Heart right ventricle (tissue), 16 donors: ENCODE results near the gene MEF2D. TPM values are rescaled to one million over a fixed set of nuclear protein-coding genes. Genes with fewer than 3 reads are reported as not detected.

ENCODE experiments used
- ATAC-seq, 8 donors: fragments of 200-7000 bp; cut with Tn5 transposase; one replicate each; pipeline ENCODE4 v1.9.1; 2020; ENCODE audit warnings: mild to moderate bottlenecking in 8 of 8, moderate library complexity in 8 of 8, moderate number of reproducible peaks in 1 of 8
- DNase-seq, 2 donors: peaks; one replicate each; pipeline ENCODE4 v3.0.0-alpha.2; 2020
- H3K27ac ChIP-seq, 10 donors: fragments of 200-600 bp; sonication (generic) in 2 of 10; one replicate each; pipeline versions ENCODE4 v1.5.0 to v1.8.0; 2020 to 2022; ENCODE audit warnings: mild to moderate bottlenecking in 3 of 10
- H3K27me3 ChIP-seq, 7 donors: fragments of 200-600 bp; one replicate each; pipeline ENCODE4 v1.8.0; 2021 to 2022; ENCODE audit warnings: mild to moderate bottlenecking in 2 of 7
- H3K36me3 ChIP-seq, 9 donors: fragments of 200-600 bp; sonication (generic) in 1 of 9; one replicate each; pipeline versions ENCODE4 v1.5.0 to v1.8.0; 2020 to 2022; ENCODE audit warnings: mild to moderate bottlenecking in 2 of 9
- H3K4me1 ChIP-seq, 9 donors: fragments of 200-600 bp; sonication (generic) in 1 of 9; one replicate each; pipeline versions ENCODE4 v1.5.0 to v1.8.0; 2020 to 2022; ENCODE audit warnings: mild to moderate bottlenecking in 4 of 9
- H3K4me3 ChIP-seq, 10 donors: fragments of 200-600 bp; sonication (generic) in 2 of 10; one replicate each; pipeline versions ENCODE4 v1.5.0 to v1.8.0; 2020 to 2022; ENCODE audit warnings: mild to moderate bottlenecking in 7 of 10, moderate library complexity in 2 of 10
- H3K9me3 ChIP-seq, 11 donors: fragments of 200-600 bp in 10 of 11; sonication (generic) in 2 of 11; one replicate each; pipeline versions ENCODE4 v1.5.0 to v1.8.0; 2013 to 2022; ENCODE audit warnings: mild to moderate bottlenecking in 2 of 11, control low read depth in 1 of 11, moderate library complexity in 1 of 11
- CTCF ChIP-seq, 9 donors: fragments of 200-600 bp; sonication (generic) in 2 of 9; IDR thresholded peaks; one replicate each; pipeline versions ENCODE4 v1.5.0 to v1.8.0; 2021 to 2022; ENCODE audit warnings: antibody characterized with exemption in 9 of 9, mild to moderate bottlenecking in 5 of 9, moderate library complexity in 1 of 9
- WGBS, 2 donors: extraction: QIAGEN DNeasy Blood & Tissue Kit; methylation state at CpG; one replicate each; pipeline ENCODE4 v1.1.7; 2013; ENCODE audit warnings: inconsistent platforms in 1 of 2; 5-methylcytosine and 5-hydroxymethylcytosine counted together
- intact Hi-C, 10 donors: fragments of 100-400 bp; cut with DNase I; formaldehyde crosslinking; loops; one replicate each; pipeline versions ENCODE4 v1.11.1 to v1.14.2; 2022
- polyA plus RNA-seq, 2 donors: library from polyadenylated mRNA; stranded (reverse); fragments of 200-250 nt; gene quantifications; one replicate each; pipeline ENCODE4 v1.2.3, GENCODE V29; 2013
- total RNA-seq, 10 donors: library from RNA; stranded (reverse); fragmentation: NEBNext Ultra II Directional in 3 of 10; extraction: Animal tissue kit (Norgen Biotek cat#: 25700) in 3 of 10; gene quantifications; one replicate each; pipeline versions ENCODE4 v1.2.1 to v1.2.4, GENCODE V29; 2021 to 2023
- donor health status: Arrhythmogenic right ventricular cardiomyopathy.
- donor health status: ischemic (EF 13 %, LVEDD 7.1; RV severe dilation, severe dysfunction).
- donor health status: healthy with polysubstance abuse.
- donor health status: DM: no; HTN: yes; CAD: no.
- donor health status: DM: no; HTN: no; CAD: no.
- donor health status: ischemic (EF 25% LVEDD 6.9; RV normal size, moderate dysfunction).
- donor health status: ischemic (EF 25% LVEDD 5.7; RV mildly dilated, moderate dysfunction).
- donor health status: healthy.
- donor health status: DM: yes; HTN: yes; CAD: no.
- donor health status: Ischemic cardiomyopathy.
- donor health status: ischemic (EF 35%, LVEDD 5.7; RV mildly dilated, moderate dysfunction).
- donor health status: nonischemic (EF 11% LVEDD 7.7; RV severe dilation, severe dysfunction).
- donor health status: DM: yes; HTN: yes; CAD: no.
- donor health status: PGD.
- donor health status: ischemic (EF 29% LVEDD 5.4; RV normal size, mild dysfunction).
- donor health status: nonischemic (EF 23%, LVEDD 6.1; RV moderate dilation, normal function).

MEF2D gene
- total and polyA plus RNA-seq, 12 donors: 31.6 to 127 (median 94.9) TPM

GRCh38 chr1:156502894-156503697, 2.5 kb upstream of the MEF2D start:
- DNase-seq: peak; percentile 67 to 93
- Histone ChIP-seq H3K4me3 (peak overlapping the region in 8 of 10 donors; percentile 8 to 100 (median 38)), H3K27ac (peak overlapping the region; percentile 97 to 100 (median 100)), H3K4me1 (peaks cover 23 to 76% (median 60%) of the 10 kb centered on the region in 9 donors), H3K36me3 (no peaks in the 10 kb centered on the region), H3K27me3 (no peaks in the 10 kb centered on the region), H3K9me3 (no peaks in the 10 kb centered on the region)
- ATAC-seq: peak; percentile 7 to 54 (median 40)
- 8 to 9% methylated on average over 12 of the region's 12 CpGs for WGBS, 2 donors
- no peak for TF ChIP-seq CTCF (IDR thresholded peaks at IDR 0.05)
- intact Hi-C loops: loop anchor here in 4 of 10 donors (5.0 to 10.0 kb wide), 6 partner anchors 41 to 389 kb away; partner anchors contain the start of genes GPATCH4 (in 1 of the 4), MRPL24 (in 1 of the 4), NAXE (in 1 of the 4) and PEAR1 (in 1 of the 4)

GRCh38 chr1:156502391-156502893, 1.9 kb upstream of the MEF2D start:
- Histone ChIP-seq H3K27ac (peak overlapping the region; percentile 97 to 100 (median 100)), H3K36me3 (no peaks in the 10 kb centered on the region), H3K27me3 (no peaks in the 10 kb centered on the region), H3K9me3 (no peaks in the 10 kb centered on the region), H3K4me3 (peak overlapping the region in 6 of 10 donors; percentile 34 to 100 (median 43)), H3K4me1 (peaks cover 29 to 76% (median 63%) of the 10 kb centered on the region in 9 donors)
- ATAC-seq (no peak), DNase-seq (no peak)
- peak in 3 of 9 donors; percentile 17 to 25 (median 17) for TF ChIP-seq CTCF (IDR thresholded peaks at IDR 0.05)
- intact Hi-C loops: loop anchor here in 4 of 10 donors (5.0 to 10.0 kb wide), 6 partner anchors 40 to 390 kb away; partner anchors contain the start of genes GPATCH4 (in 1 of the 4), MRPL24 (in 1 of the 4), NAXE (in 1 of the 4) and PEAR1 (in 1 of the 4)
- 3 to 6% methylated on average over 1 of the region's 1 CpG for WGBS, 2 donors

- Histone ChIP-seq H3K9me3 (no peaks in the 10 kb centered on the region), H3K36me3 (no peaks in the 10 kb centered on the region), H3K27me3 (no peaks in the 10 kb centered on the region), H3K4me3 (peak overlapping the region; percentile 71 to 100 (median 94)), H3K4me1 (peaks cover 44 to 76% (median 72%) of the 10 kb centered on the region in 9 donors), H3K27ac (peak overlapping the region; percentile 97 to 100 (median 100))
- 0% methylated on average over 40 to 52 of the region's 57 CpGs for WGBS, 2 donors
- ATAC-seq (peak; percentile 65 to 90 (median 80)), DNase-seq (peak; percentile 95 to 96)
- intact Hi-C loops: loop anchor here in 6 of 10 donors (1.0 to 10.0 kb wide), 8 partner anchors 39 to 391 kb away; partner anchors contain the start of genes GPATCH4 (in 1 of the 6), MRPL24 (in 1 of the 6), NAXE (in 1 of the 6) and PEAR1 (in 1 of the 6)
- TF ChIP-seq CTCF (IDR thresholded peaks at IDR 0.05): peak; percentile 7 to 75 (median 63)
These were observed 375 bp upstream of the MEF2D start for GRCh38 chr1:156500793-156501506.
